Liver (tissue), 9 donors: ENCODE data around the gene SASH3. TPM values are rescaled to one million over a fixed set of nuclear protein-coding genes. Genes with fewer than 3 reads are reported as not detected.

ENCODE experiments used
- DNase-seq: peaks from one replicate; pipeline ENCODE4 v3.0.0-alpha.2; 2017; ENCODE audit warnings: low spot score
- H3K27ac ChIP-seq, 2 donors: one replicate each; pipeline ENCODE4 v1.7.0; 2013; ENCODE audit warnings: inconsistent platforms in 2 of 2, low read length in 2 of 2, control low read depth in 1 of 2, low read depth in 1 of 2, mild to moderate bottlenecking in 1 of 2
- H3K27me3 ChIP-seq, 4 donors: one replicate each; pipeline versions ENCODE4 v1.6.1 to v1.7.0; 2013; ENCODE audit warnings: low read length in 3 of 4, inconsistent platforms in 1 of 4, mild to moderate bottlenecking in 1 of 4, moderate library complexity in 1 of 4; ENCODE audit not compliant: control insufficient read depth in 4 of 4, insufficient read depth in 4 of 4
- H3K36me3 ChIP-seq, 4 donors: one replicate each; pipeline versions ENCODE4 v1.6.1 to v1.7.0; 2013; ENCODE audit warnings: low read length in 3 of 4, mild to moderate bottlenecking in 3 of 4, low read depth in 1 of 4, moderate library complexity in 1 of 4; ENCODE audit not compliant: control insufficient read depth in 4 of 4, insufficient read depth in 3 of 4
- H3K4me1 ChIP-seq, 4 donors: one replicate each; pipeline versions ENCODE4 v1.6.1 to v1.7.0; 2013; ENCODE audit warnings: low read length in 3 of 4, mild to moderate bottlenecking in 3 of 4, moderate library complexity in 1 of 4; ENCODE audit not compliant: control insufficient read depth in 4 of 4, insufficient read depth in 4 of 4
- H3K4me3 ChIP-seq, 3 donors: one replicate each; pipeline versions ENCODE4 v1.6.1 to v1.7.0; 2013; ENCODE audit warnings: low read length in 3 of 3, control low read depth in 1 of 3, low read depth in 1 of 3, mild to moderate bottlenecking in 1 of 3
- H3K9ac ChIP-seq, 2 donors: one replicate each; pipeline ENCODE4 v1.7.0; 2013; ENCODE audit warnings: low read length in 2 of 2, mild to moderate bottlenecking in 2 of 2, moderate library complexity in 2 of 2, control low read depth in 1 of 2, low read depth in 1 of 2
- H3K9me3 ChIP-seq, 4 donors: one replicate each; pipeline versions ENCODE4 v1.6.1 to v1.7.0; 2013; ENCODE audit warnings: low read length in 3 of 4; ENCODE audit not compliant: control insufficient read depth in 4 of 4
- ATF3 ChIP-seq: IDR thresholded peaks from 2 replicates; pipeline ENCODE4 v1.6.1; 2016; ENCODE audit warnings: antibody characterized with exemption
- CTCF ChIP-seq: fragments of 150-350 bp; IDR thresholded peaks from 2 replicates; pipeline ENCODE4 v1.5.1; 2017; ENCODE audit warnings: improper control_type of control experiment, low read depth, low read length; ENCODE audit not compliant: missing input control
- FOXA2 ChIP-seq: IDR thresholded peaks from 2 replicates; pipeline ENCODE4 v1.6.1; 2016; ENCODE audit warnings: antibody characterized with exemption
- GABPA ChIP-seq, 2 donors: IDR thresholded peaks in 1 of 2; conservative IDR thresholded peaks in 1 of 2; 2 replicates each; pipeline ENCODE4 v1.6.1; 2016; ENCODE audit warnings: antibody characterized with exemption in 2 of 2, mild to moderate bottlenecking in 1 of 2, moderate library complexity in 1 of 2
- HNF4A ChIP-seq, 2 donors: conservative IDR thresholded peaks; 2 replicates each; pipeline ENCODE4 v1.6.1; 2016; ENCODE audit warnings: antibody characterized with exemption in 2 of 2, mild to moderate bottlenecking in 2 of 2
- HNF4G ChIP-seq: IDR thresholded peaks from 2 replicates; pipeline ENCODE4 v1.6.1; 2016; ENCODE audit warnings: antibody characterized with exemption
- JUND ChIP-seq, 2 donors: IDR thresholded peaks; 2 replicates each; pipeline ENCODE4 v1.6.1; 2016; ENCODE audit warnings: antibody characterized with exemption in 2 of 2
- NR2F2 ChIP-seq: IDR thresholded peaks from 2 replicates; pipeline ENCODE4 v1.6.1; 2016; ENCODE audit warnings: antibody characterized with exemption
- RAD21 ChIP-seq, 2 donors: IDR thresholded peaks; 2 replicates each; pipeline ENCODE4 v1.6.1; 2016; ENCODE audit warnings: antibody characterized with exemption in 2 of 2, mild to moderate bottlenecking in 2 of 2
- REST ChIP-seq: IDR thresholded peaks from 2 replicates; pipeline ENCODE4 v1.6.1; 2016; ENCODE audit warnings: antibody characterized with exemption, mild to moderate bottlenecking
- RXRA ChIP-seq, 2 donors: IDR thresholded peaks; 2 replicates each; pipeline ENCODE4 v1.6.1; 2017 to 2018; ENCODE audit warnings: antibody characterized with exemption in 2 of 2, mild to moderate bottlenecking in 1 of 2
- YY1 ChIP-seq: IDR thresholded peaks from 2 replicates; pipeline ENCODE4 v1.6.1; 2016; ENCODE audit warnings: antibody characterized with exemption, mild to moderate bottlenecking
- ZBTB33 ChIP-seq: IDR thresholded peaks from 2 replicates; pipeline ENCODE4 v1.6.1; 2016; ENCODE audit warnings: antibody characterized with exemption
- WGBS: extraction: QIAGEN DNeasy Blood & Tissue Kit; methylation state at CpG from one replicate; pipeline ENCODE4 v1.1.7; 2013; 5-methylcytosine and 5-hydroxymethylcytosine counted together
- polyA plus RNA-seq, 2 donors: library from polyadenylated mRNA; stranded (reverse) in 1 of 2; unstranded in 1 of 2; fragments of 200-250 nt in 1 of 2; fragments of >200 nt in 1 of 2; fragmentation: Nextera tagmentation in 1 of 2; extraction: Ambion mirVana in 1 of 2; gene quantifications; one replicate each; pipeline versions ENCODE4 v1.2.1 to v1.2.3, GENCODE V29; 2013 to 2015
- total RNA-seq, 2 donors: library from RNA; depleted of rRNA; stranded (reverse); fragments of >200 nt; gene quantifications; one replicate each; pipeline ENCODE4 v1.2.3, GENCODE V29; 2014
- TF ChIP-seq, protein P1 (sequence below): IDR thresholded peaks from 2 replicates; pipeline ENCODE4 v1.6.1; 2016; ENCODE audit warnings: antibody characterized with exemption
- donor health status: healthy.
- donor health status: healthy.
- donor health status: healthy.
- donor health status: healthy.
- donor health status: healthy.

The SASH3 gene
- total and polyA plus RNA-seq, 4 donors, result 1.8 to 9.5 (median 3.9) TPM

GRCh38 chrX:129792586-129793291 lies 13.0 kb downstream of the SASH3 start:
- H3K36me3 ChIP-seq, result no peaks in the 10 kb centered on the region
- TF ChIP-seq GABPA (IDR thresholded peaks at IDR 0.05 in 1 of 2, conservative IDR thresholded peaks at IDR 0.05 in 1 of 2) (no peak), HNF4G (no peak), CTCF (no peak), ATF3 (no peak), RAD21 (IDR thresholded peaks at IDR 0.05) (no peak), JUND (IDR thresholded peaks at IDR 0.05) (no peak)
- no peak for DNase-seq
- H3K9me3 ChIP-seq, result no peaks in the 10 kb centered on the region
- H3K27ac ChIP-seq, result no peak overlapping the region
- no peaks in the 10 kb centered on the region for H3K27me3 ChIP-seq
- no peak overlapping the region for H3K4me3 ChIP-seq
- no peaks in the 10 kb centered on the region for H3K4me1 ChIP-seq
- no peak overlapping the region for H3K9ac ChIP-seq
- 93% methylated on average over 18 of the region's 18 CpGs for WGBS

- Histone ChIP-seq H3K27ac (no peak overlapping the region), H3K27me3 (no peaks in the 10 kb centered on the region), H3K4me1 (no peaks in the 10 kb centered on the region), H3K4me3 (no peak overlapping the region), H3K36me3 (peaks cover 0 to 2% (median 0%) of the 10 kb centered on the region in 4 donors), H3K9me3 (no peaks in the 10 kb centered on the region), H3K9ac (no peak overlapping the region)
- no peak for DNase-seq
- no peak for TF ChIP-seq REST
- 93% methylated on average over 20 of the region's 20 CpGs for WGBS
These were observed 13.9 kb downstream of the SASH3 start for GRCh38 chrX:129793604-129794191.

GRCh38 chrX:129795584-129795983 lies 15.8 kb downstream of the SASH3 start:
- WGBS, result 84% methylated on average over 1 of the region's 1 CpG
- Histone ChIP-seq H3K27me3 (no peaks in the 10 kb centered on the region), H3K27ac (no peak overlapping the region), H3K9ac (no peak overlapping the region), H3K36me3 (peaks cover 0 to 2% (median 0%) of the 10 kb centered on the region in 4 donors), H3K4me1 (no peaks in the 10 kb centered on the region), H3K4me3 (no peak overlapping the region), H3K9me3 (no peaks in the 10 kb centered on the region)
- no peak for DNase-seq
- TF ChIP-seq FOXA2, result no peak
- no peak for TF ChIP-seq NR2F2
- TF ChIP-seq REST, result no peak
- TF ChIP-seq RAD21 (IDR thresholded peaks at IDR 0.05), result no peak
- TF ChIP-seq RXRA (IDR thresholded peaks at IDR 0.05), result no peak
- no peak for TF ChIP-seq ZBTB33
- TF ChIP-seq GABPA (IDR thresholded peaks at IDR 0.05 in 1 of 2, conservative IDR thresholded peaks at IDR 0.05 in 1 of 2), result no peak
- no peak for TF ChIP-seq YY1
- TF ChIP-seq, protein P1, sequence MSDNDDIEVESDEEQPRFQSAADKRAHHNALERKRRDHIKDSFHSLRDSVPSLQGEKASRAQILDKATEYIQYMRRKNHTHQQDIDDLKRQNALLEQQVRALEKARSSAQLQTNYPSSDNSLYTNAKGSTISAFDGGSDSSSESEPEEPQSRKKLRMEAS, result no peak
- no peak for TF ChIP-seq HNF4A (conservative IDR thresholded peaks at IDR 0.05)
- TF ChIP-seq HNF4G, result no peak
